ENCODE data around the gene PIGQ. TPM values are rescaled to one million over a fixed set of nuclear protein-coding genes. Genes with fewer than 3 reads are reported as not detected.
A peak's percentile ranks its signal among the peaks of the same experiment; 100 is the strongest.

Gene PIGQ
- polyA plus RNA-seq, 1 of the 3 experiments (the other 2 are of a cell fraction): 38.7 TPM

DNA sequence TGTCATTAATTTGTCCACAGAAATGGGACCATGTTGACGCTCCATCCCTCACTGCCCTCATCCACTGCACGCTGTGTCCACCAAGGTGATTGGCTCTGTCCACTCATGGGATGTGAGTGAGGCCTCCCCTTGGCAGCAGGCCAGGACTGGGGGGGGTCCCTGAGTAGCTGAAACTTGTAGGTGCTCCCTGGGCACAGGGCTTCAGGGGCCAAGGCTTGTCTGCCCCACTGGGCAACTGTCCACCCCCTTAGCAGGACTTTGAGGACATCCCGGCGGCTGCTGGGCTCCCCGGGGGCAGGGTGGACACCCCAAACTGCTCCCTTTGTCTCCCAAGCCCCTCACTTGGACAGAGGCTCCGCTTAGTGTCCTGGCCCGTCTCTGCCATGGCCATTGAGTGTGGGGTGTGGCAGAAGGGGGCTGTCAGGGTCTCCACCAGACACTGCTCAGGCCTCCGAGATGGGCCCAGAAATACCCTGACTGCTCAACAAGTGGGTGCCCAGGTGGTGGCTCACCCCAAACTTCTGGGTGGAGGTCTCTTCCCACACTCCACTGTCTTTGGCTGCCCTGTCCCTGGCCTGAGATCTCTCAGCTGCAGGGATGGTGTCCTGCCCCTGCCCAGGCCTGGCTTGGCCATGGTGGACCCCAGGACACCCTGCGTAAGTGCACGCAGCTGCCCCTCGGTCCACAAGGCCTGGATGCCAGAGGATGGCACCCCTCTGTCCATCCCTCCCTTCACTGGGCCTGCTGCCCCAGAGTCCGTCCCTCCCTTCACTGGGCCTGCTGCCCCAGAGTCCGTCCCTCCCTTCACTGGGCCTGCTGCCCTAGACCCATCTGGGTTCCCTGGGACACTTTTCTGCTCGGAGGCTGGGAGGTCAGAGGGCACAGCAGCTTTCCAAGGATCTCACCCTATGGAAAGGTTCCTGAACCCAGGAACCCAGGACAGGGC lies 17.1 kb downstream of the PIGQ start:
- Histone ChIP-seq H3K4me1 (ENCODE audit: control insufficient read depth in 1 of 2, insufficient read depth in 2 of 2, low read depth in 1 of 2, low read length in 1 of 2) (peaks cover 21 to 38% of the 10 kb centered on the region in 2 experiments; a peak in 2 of 4 replicates), H3K9me2 (no peaks in the 10 kb centered on the region), H3K79me2 (ENCODE audit: insufficient read depth) (peaks cover 39% of the 10 kb centered on the region), H3K9ac (peak overlapping the region; percentile 39; the same call in 1 of the 2 replicates), H3F3A (replicated peaks; ENCODE audit: insufficient read depth) (peaks cover 20% of the 10 kb centered on the region), H3K36me3 (replicated peaks in 1 of 2; ENCODE audit: control insufficient read depth in 1 of 2, insufficient read depth in 2 of 2, low read length in 1 of 2) (peaks cover 3 to 7% of the 10 kb centered on the region in 2 experiments), H3K4me2 (peak overlapping the region; percentile 96), H3K9me3 (no peaks in the 10 kb centered on the region), H3K4me3 (ENCODE audit: low read depth in 2 of 2, low read length in 1 of 2) (peak overlapping the region in 1 of 2 experiments; percentile 90; a peak in 1 of 4 replicates), H3K27me3 (ENCODE audit: insufficient read depth) (no peaks in the 10 kb centered on the region), H3K27ac (ENCODE audit: low read depth in 2 of 2, low read length in 1 of 2) (peak overlapping the region; percentile 14 to 90; a peak in 2 of 4 replicates), H2AFZ (ENCODE audit: low read depth) (no peak overlapping the region), H4K20me1 (ENCODE audit: insufficient read depth) (peaks cover 16% of the 10 kb centered on the region)
- WGBS (ENCODE audit: low lambda C conversion rate): 96% methylated on average over 8 of the region's 14 CpGs
- CTCF ChIA-PET: interaction anchor here (1.0 to 1.9 kb wide), 4 partner anchors 10 to 81 kb away, joined by 3 to 6 read pairs (median 4); partner anchors contain the start of gene RHOT2
- no peak for TF ChIP-seq TEAD4 (IDR thresholded peaks at IDR 0.05; ENCODE audit: borderline replicate concordance, insufficient read depth)
- TF ChIP-seq NFIC (IDR thresholded peaks at IDR 0.05; ENCODE audit: borderline replicate concordance): peak; percentile 54
- TF ChIP-seq RXRA (IDR thresholded peaks at IDR 0.05; ENCODE audit: borderline replicate concordance, low read depth): no peak
- TF ChIP-seq YY1 (IDR thresholded peaks at IDR 0.05; ENCODE audit: low read depth): no peak
- no peak for TF ChIP-seq FOSL2 (IDR thresholded peaks at IDR 0.05; ENCODE audit: borderline replicate concordance, low read depth)
- TF ChIP-seq TAF1 (IDR thresholded peaks at IDR 0.05; ENCODE audit: borderline replicate concordance, low read depth, low read length): no peak
- no peak for TF ChIP-seq SIN3A (IDR thresholded peaks at IDR 0.05; ENCODE audit: borderline replicate concordance, low read depth, low read length)
- TF ChIP-seq MXI1 (IDR thresholded peaks at IDR 0.05; ENCODE audit: low read depth, low read length): no peak
- TF ChIP-seq JUND (IDR thresholded peaks at IDR 0.05): no peak; the same call in 1 of the 2 replicates
- TF ChIP-seq CHD2 (IDR thresholded peaks at IDR 0.05; ENCODE audit: low read length, partially characterized antibody): peak; percentile 9
- TF ChIP-seq, protein P1, sequence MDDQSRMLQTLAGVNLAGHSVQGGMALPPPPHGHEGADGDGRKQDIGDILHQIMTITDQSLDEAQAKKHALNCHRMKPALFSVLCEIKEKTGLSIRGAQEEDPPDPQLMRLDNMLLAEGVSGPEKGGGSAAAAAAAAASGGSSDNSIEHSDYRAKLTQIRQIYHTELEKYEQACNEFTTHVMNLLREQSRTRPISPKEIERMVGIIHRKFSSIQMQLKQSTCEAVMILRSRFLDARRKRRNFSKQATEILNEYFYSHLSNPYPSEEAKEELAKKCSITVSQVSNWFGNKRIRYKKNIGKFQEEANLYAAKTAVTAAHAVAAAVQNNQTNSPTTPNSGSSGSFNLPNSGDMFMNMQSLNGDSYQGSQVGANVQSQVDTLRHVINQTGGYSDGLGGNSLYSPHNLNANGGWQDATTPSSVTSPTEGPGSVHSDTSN (IDR thresholded peaks at IDR 0.05): peak; percentile 4; the same call in 1 of the 2 replicates
- TF ChIP-seq POLR2AphosphoS5 (IDR thresholded peaks at IDR 0.05; ENCODE audit: low read depth, low read length): peak; percentile 31
- TF ChIP-seq MAX (IDR thresholded peaks at IDR 0.05; ENCODE audit: low read depth): no peak
- POLR2A ChIA-PET: interaction anchor here (1.7 kb wide), 1 partner anchor 15 kb away, joined by 7 read pairs; no protein-coding TSS in a partner anchor
- no peak for DNase-seq

DNA sequence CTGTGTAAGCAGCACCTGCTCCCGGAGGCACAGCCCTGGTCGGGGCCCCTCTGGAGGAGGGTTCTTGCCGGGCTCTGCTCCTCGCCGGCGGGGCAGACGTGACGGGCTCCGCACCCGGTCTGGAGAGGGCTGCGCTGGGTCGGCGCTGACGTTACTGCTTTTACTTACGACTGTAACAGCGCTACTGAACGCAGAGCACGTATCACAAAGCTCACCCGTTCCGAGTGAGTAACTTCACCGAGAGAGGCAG lies 18.8 kb downstream of the PIGQ start:
- ChIA-PET CTCF (interaction anchor here (1.0 to 1.3 kb wide), 4 partner anchors 9 to 92 kb away, joined by 3 to 4 read pairs (median 3); no protein-coding TSS in a partner anchor), POLR2A (interaction anchor here (0.8 to 1.2 kb wide), 5 partner anchors 8 to 102 kb away, joined by 3 to 4 read pairs (median 3); partner anchors contain the start of gene WDR24)
- H3K4me2 ChIP-seq: peak overlapping the region; percentile 96
- H4K20me1 ChIP-seq (ENCODE audit: insufficient read depth): peaks cover 31% of the 10 kb centered on the region
- no peaks in the 10 kb centered on the region for H3K9me2 ChIP-seq
- TF ChIP-seq ZBTB33 (IDR thresholded peaks at IDR 0.05; ENCODE audit: borderline replicate concordance, low read depth) (no peak), CHD2 (IDR thresholded peaks at IDR 0.05; ENCODE audit: low read length, partially characterized antibody) (no peak), JUND (IDR thresholded peaks at IDR 0.05) (no peak), EZH2phosphoT487 (IDR thresholded peaks at IDR 0.05; ENCODE audit: borderline replicate concordance, low read depth) (no peak), RAD21 (IDR thresholded peaks at IDR 0.05; ENCODE audit: low read length) (no peak), NRF1 (IDR thresholded peaks at IDR 0.05; ENCODE audit: low read depth, low read length) (no peak), MEF2A (IDR thresholded peaks at IDR 0.05; ENCODE audit: borderline replicate concordance, low read depth) (no peak), FOSL2 (IDR thresholded peaks at IDR 0.05; ENCODE audit: borderline replicate concordance, low read depth) (no peak), GABPA (IDR thresholded peaks at IDR 0.05; ENCODE audit: low read depth) (no peak), ELF1 (IDR thresholded peaks at IDR 0.05) (no peak)
- TF ChIP-seq, protein P2, sequence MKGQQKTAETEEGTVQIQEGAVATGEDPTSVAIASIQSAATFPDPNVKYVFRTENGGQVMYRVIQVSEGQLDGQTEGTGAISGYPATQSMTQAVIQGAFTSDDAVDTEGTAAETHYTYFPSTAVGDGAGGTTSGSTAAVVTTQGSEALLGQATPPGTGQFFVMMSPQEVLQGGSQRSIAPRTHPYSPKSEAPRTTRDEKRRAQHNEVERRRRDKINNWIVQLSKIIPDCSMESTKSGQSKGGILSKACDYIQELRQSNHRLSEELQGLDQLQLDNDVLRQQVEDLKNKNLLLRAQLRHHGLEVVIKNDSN (IDR thresholded peaks at IDR 0.05; ENCODE audit: borderline replicate concordance, low read depth): no peak
- H3F3A ChIP-seq (replicated peaks; ENCODE audit: insufficient read depth): peaks cover 20% of the 10 kb centered on the region
- H3K36me3 ChIP-seq (replicated peaks in 1 of 2; ENCODE audit: control insufficient read depth in 1 of 2, insufficient read depth in 2 of 2, low read length in 1 of 2): peaks cover 0 to 3% of the 10 kb centered on the region in 2 experiments
- H3K9me3 ChIP-seq: no peaks in the 10 kb centered on the region
- peak overlapping the region; percentile 90 for H3K9ac ChIP-seq
- H3K27ac ChIP-seq (ENCODE audit: low read depth in 2 of 2, low read length in 1 of 2): peak overlapping the region; percentile 90 to 97
- peak overlapping the region; percentile 89 to 90 for H3K4me3 ChIP-seq (ENCODE audit: low read depth in 2 of 2, low read length in 1 of 2)
- H3K4me1 ChIP-seq (ENCODE audit: control insufficient read depth in 1 of 2, insufficient read depth in 2 of 2, low read depth in 1 of 2, low read length in 1 of 2): peaks cover 21 to 38% of the 10 kb centered on the region in 2 experiments; a peak in 2 of 4 replicates
- 1% methylated on average over 15 of the region's 21 CpGs for WGBS (ENCODE audit: low lambda C conversion rate)
- peaks cover 56% of the 10 kb centered on the region for H3K79me2 ChIP-seq (ENCODE audit: insufficient read depth)
- H2AFZ ChIP-seq (ENCODE audit: low read depth): no peak overlapping the region
- DNase-seq: peak; percentile 58
- H3K27me3 ChIP-seq (ENCODE audit: insufficient read depth): no peaks in the 10 kb centered on the region
